Right renal pelvis (tissue), 4 donors: ENCODE data around the gene LPCAT2. TPM values are rescaled to one million over a fixed set of nuclear protein-coding genes. Genes with fewer than 3 reads are reported as not detected.

ENCODE experiments used
- polyA plus RNA-seq, 4 donors: library from polyadenylated mRNA; unstranded; fragments of 120-200 nt; gene quantifications; one replicate each; pipeline ENCODE4 v1.2.1, GENCODE V29; 2013; ENCODE audit not compliant: insufficient read length in 4 of 4

Gene LPCAT2
- polyA plus RNA-seq, 4 donors, result 9.4 to 10.5 (median 9.7) TPM

Other genes with a start within 250 kb of the LPCAT2 start
- gene IRX6, start 184.9 kb upstream of the LPCAT2 start, polyA plus RNA-seq, result 1 to 10 TPM; 5.0 to 8.2 (median 5.6) TPM
- 100 to 1,000 TPM; 269 to 351 (median 331) TPM for gene MMP2, start 29.9 kb upstream of the LPCAT2 start, polyA plus RNA-seq
- gene CAPNS2, start 57.6 kb downstream of the LPCAT2 start, polyA plus RNA-seq, result under 1 TPM in 1 of 4 donors, not detected in 3; 0.21 TPM
- gene SLC6A2, start 146.9 kb downstream of the LPCAT2 start, polyA plus RNA-seq, result under 1 TPM; 0.12 to 0.93 (median 0.32) TPM